Stimulated activated CD8-positive, alpha-beta memory T cell treated with anti-CD3 and anti-CD28 coated beads, Interleukin-4, amount 100 ng/mL, for 4 hours (primary cell): ENCODE data around the gene ASB7.

Experiments used
- DNase-seq, 2 donors: peaks; one replicate each; pipeline ENCODE4 v3.0.0-alpha.2; 2020; ENCODE audit warnings: low read depth in 2 of 2, low spot score in 1 of 2

The ASB7 gene

GRCh38 chr15:100683434-100683833, 81.0 kb downstream of the ASB7 start:
- DNase-seq, result no peak

- DNase-seq, result no peak
Measured at GRCh38 chr15:100684591-100684990, 82.2 kb downstream of the ASB7 start.

- DNase-seq, result no peak
Measured at GRCh38 chr15:100686021-100686724, 83.8 kb downstream of the ASB7 start.

- no peak for DNase-seq
Measured at GRCh38 chr15:100686725-100687473, 84.5 kb downstream of the ASB7 start.

- DNase-seq, result no peak
Measured at GRCh38 chr15:100687582-100688141, 85.3 kb downstream of the ASB7 start.

- no peak for DNase-seq
Measured at GRCh38 chr15:100688549-100689120, 86.2 kb downstream of the ASB7 start.

- DNase-seq, result no peak
Measured at GRCh38 chr15:100689131-100689899, 86.9 kb downstream of the ASB7 start.

GRCh38 chr15:100690032-100690794, 87.8 kb downstream of the ASB7 start:
- DNase-seq, result no peak

GRCh38 chr15:100690795-100691158, 88.4 kb downstream of the ASB7 start:
- DNase-seq, result no peak

- no peak for DNase-seq
Measured at GRCh38 chr15:100691321-100691720, 88.9 kb downstream of the ASB7 start.

- no peak for DNase-seq
Measured at GRCh38 chr15:100692246-100692645, 89.9 kb downstream of the ASB7 start.

GRCh38 chr15:100692671-100693070, 90.3 kb downstream of the ASB7 start:
- DNase-seq, result no peak

- no peak for DNase-seq
Measured at GRCh38 chr15:100693451-100693850, 91.1 kb downstream of the ASB7 start.

GRCh38 chr15:100694381-100695021, 92.1 kb downstream of the ASB7 start:
- no peak for DNase-seq

GRCh38 chr15:100695048-100695447, 92.7 kb downstream of the ASB7 start:
- no peak for DNase-seq

GRCh38 chr15:100696452-100696851, 94.1 kb downstream of the ASB7 start:
- DNase-seq, result no peak
